Ovary (tissue), 9 donors: ENCODE measurements around the gene GARIN1A. TPM values are rescaled to one million over a fixed set of nuclear protein-coding genes. Genes with fewer than 3 reads are reported as not detected.

Source experiments
- DNase-seq, 5 donors: peaks; one replicate each; pipeline ENCODE4 v3.0.0-alpha.2; 2019 to 2020
- H3K27ac ChIP-seq, 2 donors: fragments of 200-600 bp; one replicate each; pipeline versions ENCODE4 v1.5.1 to v1.8.0; 2019 to 2022
- H3K27me3 ChIP-seq: fragments of 200-600 bp; one replicate; pipeline ENCODE4 v1.8.0; 2022
- H3K36me3 ChIP-seq: fragments of 200-600 bp; sonication (generic); one replicate; pipeline ENCODE4 v1.5.1; 2019
- H3K4me1 ChIP-seq: one replicate; pipeline ENCODE4 v1.8.1; 2013; ENCODE audit warnings: mild to moderate bottlenecking, moderate library complexity; ENCODE audit not compliant: insufficient read depth
- H3K4me3 ChIP-seq: fragments of 200-600 bp; sonication (generic); one replicate; pipeline ENCODE4 v1.5.1; 2017
- H3K9me3 ChIP-seq, 2 donors: fragments of 200-600 bp in 1 of 2; sonication (generic) in 1 of 2; one replicate each; pipeline versions ENCODE4 v1.5.1 to v1.8.1; 2013 to 2019; ENCODE audit warnings: mild to moderate bottlenecking in 1 of 2, moderate library complexity in 1 of 2
- EP300 ChIP-seq: sonication (generic); formaldehyde crosslinking; IDR thresholded peaks from one replicate; pipeline ENCODE4 v1.6.1; 2017; ENCODE audit warnings: antibody characterized with exemption
- POLR2A ChIP-seq: fragments of 450-650 bp; IDR thresholded peaks from one replicate; pipeline ENCODE4 v1.6.1; 2017; ENCODE audit warnings: antibody characterized with exemption, mild to moderate bottlenecking, moderate library complexity
- WGBS, 3 donors: extraction: QIAGEN DNeasy Blood & Tissue Kit in 1 of 3; methylation state at CpG; one replicate each; pipeline versions ENCODE4 v1.1.5 to v1.1.7; 2013 to 2017; 5-methylcytosine and 5-hydroxymethylcytosine counted together
- intact Hi-C, 4 donors: fragments of 100-400 bp; cut with DNase I; formaldehyde crosslinking; loops; one replicate each; pipeline versions ENCODE4 v1.11.0 to v1.15.1; 2022 to 2023
- polyA plus RNA-seq, 2 donors: library from polyadenylated mRNA; stranded (reverse); fragments of 200-250 nt in 1 of 2; fragments of 350-450 nt in 1 of 2; fragmentation: Illumina TruSeq in 1 of 2; extraction: RNeasy Lipid Tissue Mini Kit (QIAGEN cat#74804) in 1 of 2; gene quantifications; one replicate each; pipeline ENCODE4 v1.2.3, GENCODE V29; 2013 to 2014
- total RNA-seq, 7 donors: library from RNA; depleted of rRNA in 2 of 7; stranded (reverse); fragments of >200 nt in 2 of 7; fragmentation: NEBNext Ultra II Directional in 3 of 7; extraction: Animal tissue kit (Norgen Biotek cat#: 25700) in 3 of 7; gene quantifications; one replicate each; pipeline versions ENCODE4 v1.1.0 to v1.2.4, GENCODE V29; 2016 to 2023
- TF ChIP-seq, protein P1 (sequence below), 3 donors: fragments of 450-650 bp in 2 of 3; fragments of 200-600 bp in 1 of 3; IDR thresholded peaks; one replicate each; pipeline versions ENCODE4 v1.5.1 to v1.8.0; 2016 to 2022; ENCODE audit warnings: antibody characterized with exemption in 3 of 3, mild to moderate bottlenecking in 1 of 3
- donor health status: DM: no; HTN: no; CAD: no; lungs with moderate emphysema.
- donor health status: DM: no; HTN: no; CAD: no.
- donor health status: Bipolar disorder and iron deficiency.
- donor health status: DM: yes; HTN: yes; CAD: no.
- donor health status: DM: no; HTN: no; CAD: no.
- donor health status: DM: yes; HTN: yes; CAD: no.

GARIN1A gene
- total and polyA plus RNA-seq, 9 donors: 0.36 to 4.0 (median 1.3) TPM

DNA sequence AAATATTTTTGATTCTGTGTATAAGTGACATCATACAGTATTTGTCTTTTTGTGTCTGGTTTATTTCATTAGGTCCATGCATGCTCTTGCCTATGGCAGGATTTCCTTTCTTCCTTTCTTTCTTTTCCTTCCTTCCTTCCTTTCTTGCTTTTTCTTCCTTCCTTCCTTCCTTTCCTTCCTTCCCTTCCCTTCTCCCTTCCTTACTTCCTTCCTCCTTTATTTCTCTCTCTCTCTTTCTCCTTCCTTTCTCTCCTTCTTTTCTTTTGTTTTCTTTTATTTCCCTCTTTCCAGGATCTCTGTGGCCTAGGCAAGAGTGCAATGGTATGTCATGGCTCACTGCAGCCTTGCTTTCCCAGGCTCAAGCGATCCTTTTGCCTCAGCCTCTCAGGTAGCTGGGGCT is 35.7 kb downstream of the GARIN1A start:
- no peak for DNase-seq
- intact Hi-C loops: no loop called here
- Histone ChIP-seq H3K27me3 (no peaks in the 10 kb centered on the region), H3K4me1 (no peaks in the 10 kb centered on the region), H3K4me3 (no peak overlapping the region), H3K36me3 (no peaks in the 10 kb centered on the region), H3K27ac (no peak overlapping the region), H3K9me3 (no peaks in the 10 kb centered on the region)
- WGBS, 3 donors: 80 to 88% (median 86%) methylated on average over 1 of the region's 1 CpG
- TF ChIP-seq POLR2A (no peak), EP300 (no peak)
- TF ChIP-seq, protein P1, sequence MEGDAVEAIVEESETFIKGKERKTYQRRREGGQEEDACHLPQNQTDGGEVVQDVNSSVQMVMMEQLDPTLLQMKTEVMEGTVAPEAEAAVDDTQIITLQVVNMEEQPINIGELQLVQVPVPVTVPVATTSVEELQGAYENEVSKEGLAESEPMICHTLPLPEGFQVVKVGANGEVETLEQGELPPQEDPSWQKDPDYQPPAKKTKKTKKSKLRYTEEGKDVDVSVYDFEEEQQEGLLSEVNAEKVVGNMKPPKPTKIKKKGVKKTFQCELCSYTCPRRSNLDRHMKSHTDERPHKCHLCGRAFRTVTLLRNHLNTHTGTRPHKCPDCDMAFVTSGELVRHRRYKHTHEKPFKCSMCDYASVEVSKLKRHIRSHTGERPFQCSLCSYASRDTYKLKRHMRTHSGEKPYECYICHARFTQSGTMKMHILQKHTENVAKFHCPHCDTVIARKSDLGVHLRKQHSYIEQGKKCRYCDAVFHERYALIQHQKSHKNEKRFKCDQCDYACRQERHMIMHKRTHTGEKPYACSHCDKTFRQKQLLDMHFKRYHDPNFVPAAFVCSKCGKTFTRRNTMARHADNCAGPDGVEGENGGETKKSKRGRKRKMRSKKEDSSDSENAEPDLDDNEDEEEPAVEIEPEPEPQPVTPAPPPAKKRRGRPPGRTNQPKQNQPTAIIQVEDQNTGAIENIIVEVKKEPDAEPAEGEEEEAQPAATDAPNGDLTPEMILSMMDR (IDR thresholded peaks at IDR 0.05): no peak

GRCh38 chr7:128708235-128708634 is 36.1 kb downstream of the GARIN1A start:
- Histone ChIP-seq H3K4me1 (no peaks in the 10 kb centered on the region), H3K27ac (no peak overlapping the region), H3K36me3 (no peaks in the 10 kb centered on the region), H3K4me3 (no peak overlapping the region), H3K27me3 (no peaks in the 10 kb centered on the region), H3K9me3 (no peaks in the 10 kb centered on the region)
- WGBS, 3 donors: 86 to 97% (median 87%) methylated on average over 3 of the region's 3 CpGs
- TF ChIP-seq POLR2A (no peak), EP300 (no peak)
- TF ChIP-seq, protein P1 (IDR thresholded peaks at IDR 0.05): no peak
- intact Hi-C loops: no loop called here
- DNase-seq: no peak

DNA sequence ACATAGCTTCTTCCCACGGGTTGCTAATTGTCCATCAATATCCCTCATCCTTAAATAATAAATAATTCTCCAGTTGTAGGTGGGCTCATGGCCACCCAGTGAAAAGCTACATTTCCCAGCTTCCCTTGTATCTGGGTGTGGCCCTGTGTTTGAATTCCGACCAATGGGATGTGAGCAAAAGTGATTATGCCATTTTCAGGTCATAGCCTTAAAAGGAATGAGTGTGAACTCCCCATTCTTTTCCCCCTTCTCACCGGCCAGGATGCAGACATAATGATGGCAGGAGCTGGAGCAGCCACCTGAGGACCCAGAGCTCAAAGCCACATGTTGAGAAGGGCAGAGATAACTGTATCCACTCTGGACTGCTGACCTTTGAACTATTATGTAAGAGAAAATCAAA is 36.7 kb downstream of the GARIN1A start:
- no peaks in the 10 kb centered on the region for H3K9me3 ChIP-seq
- no peak overlapping the region for H3K27ac ChIP-seq
- no peaks in the 10 kb centered on the region for H3K27me3 ChIP-seq
- WGBS, 3 donors: 58 to 69% (median 66%) methylated on average over 3 of the region's 3 CpGs
- no peak for DNase-seq
- H3K36me3 ChIP-seq: no peaks in the 10 kb centered on the region
- H3K4me3 ChIP-seq: no peak overlapping the region
- no peaks in the 10 kb centered on the region for H3K4me1 ChIP-seq
- TF ChIP-seq EP300 (no peak), POLR2A (no peak)
- TF ChIP-seq, protein P1 (IDR thresholded peaks at IDR 0.05): no peak
- intact Hi-C loops: no loop called here

DNA sequence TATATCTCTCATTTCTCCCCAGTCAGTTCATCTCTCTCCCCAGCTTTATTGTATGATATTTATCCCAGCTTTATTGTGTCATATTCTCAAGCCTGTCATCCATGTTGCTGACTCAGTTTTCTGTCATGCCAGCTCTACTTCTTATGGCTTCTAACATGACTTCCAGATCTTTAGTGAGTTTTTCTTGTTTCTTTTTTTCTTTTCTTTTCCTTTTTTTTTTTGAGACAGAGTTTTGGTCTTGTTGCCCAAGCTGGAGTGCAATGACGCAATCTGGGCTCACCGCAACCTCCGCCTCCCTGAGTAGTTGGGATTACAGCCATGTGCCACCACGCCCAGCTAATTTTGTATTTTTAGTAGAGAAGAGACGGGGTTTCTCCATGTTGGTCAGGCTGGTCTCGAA is 38.4 kb downstream of the GARIN1A start:
- Histone ChIP-seq H3K4me3 (no peak overlapping the region), H3K27ac (no peak overlapping the region), H3K4me1 (no peaks in the 10 kb centered on the region), H3K36me3 (no peaks in the 10 kb centered on the region), H3K9me3 (no peaks in the 10 kb centered on the region), H3K27me3 (no peaks in the 10 kb centered on the region)
- intact Hi-C loops: no loop called here
- no peak for DNase-seq
- whole genome bisulfite sequencing, 3 donors: 83 to 91% (median 85%) methylated on average over 6 of the region's 6 CpGs
- TF ChIP-seq, protein P1 (IDR thresholded peaks at IDR 0.05): no peak
- TF ChIP-seq POLR2A (no peak), EP300 (no peak)

DNA sequence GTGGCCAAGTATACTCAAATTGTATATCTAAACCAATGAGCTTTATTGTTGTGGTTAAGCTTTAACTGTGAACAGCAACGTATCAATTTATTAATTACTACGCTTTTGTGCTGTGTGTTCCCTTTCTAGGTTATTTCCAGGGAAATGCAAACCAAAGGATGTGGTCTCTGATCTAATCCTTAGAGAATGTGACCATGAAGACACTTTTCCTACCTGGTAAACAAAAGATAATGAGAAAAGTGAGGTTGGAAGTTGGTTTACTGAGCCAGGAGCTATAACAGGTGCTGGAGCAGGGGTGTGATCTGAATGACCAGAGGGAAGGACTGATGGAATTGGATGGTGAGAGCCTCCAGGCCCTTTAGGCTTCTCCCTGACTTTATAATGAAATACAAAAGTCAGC is 41.7 kb downstream of the GARIN1A start:
- 90 to 96% (median 91%) methylated on average over 2 of the region's 2 CpGs for WGBS, 3 donors
- Histone ChIP-seq H3K27me3 (no peaks in the 10 kb centered on the region), H3K27ac (no peak overlapping the region), H3K9me3 (no peaks in the 10 kb centered on the region), H3K4me1 (no peaks in the 10 kb centered on the region), H3K36me3 (no peaks in the 10 kb centered on the region), H3K4me3 (no peak overlapping the region)
- TF ChIP-seq, protein P1 (IDR thresholded peaks at IDR 0.05): no peak
- TF ChIP-seq EP300 (no peak), POLR2A (no peak)
- DNase-seq: no peak
- intact Hi-C loops: no loop called here
